Left lung (tissue), 10 donors: ENCODE measurements around the gene DIO3. TPM values are rescaled to one million over a fixed set of nuclear protein-coding genes. Genes with fewer than 3 reads are reported as not detected.

ENCODE experiments used
- ATAC-seq: fragments of 200-7000 bp; cut with Tn5 transposase; one replicate; pipeline ENCODE4 v1.9.1; 2020; ENCODE audit warnings: moderate library complexity
- DNase-seq, 4 donors: peaks; one replicate each; pipeline ENCODE4 v3.0.0-alpha.2; 2013 to 2020
- H3K27ac ChIP-seq, 2 donors: fragments of 200-600 bp; sonication (generic) in 1 of 2; one replicate each; pipeline versions ENCODE4 v1.5.0 to v1.8.0; 2020 to 2021
- H3K27me3 ChIP-seq, 2 donors: fragments of 200-600 bp; sonication (generic) in 1 of 2; one replicate each; pipeline versions ENCODE4 v1.5.0 to v1.8.0; 2020 to 2021
- H3K36me3 ChIP-seq, 2 donors: fragments of 200-600 bp; sonication (generic) in 1 of 2; one replicate each; pipeline versions ENCODE4 v1.5.0 to v1.8.0; 2020 to 2021
- H3K4me1 ChIP-seq, 2 donors: fragments of 200-600 bp; one replicate each; pipeline ENCODE4 v1.8.0; 2021
- H3K4me3 ChIP-seq, 2 donors: fragments of 200-600 bp; sonication (generic) in 1 of 2; one replicate each; pipeline versions ENCODE4 v1.5.0 to v1.8.0; 2020 to 2021; ENCODE audit warnings: mild to moderate bottlenecking in 1 of 2
- H3K9me3 ChIP-seq, 2 donors: fragments of 200-600 bp; sonication (generic) in 1 of 2; one replicate each; pipeline versions ENCODE4 v1.5.0 to v1.8.0; 2020 to 2021
- intact Hi-C, 2 donors: fragments of 100-400 bp; cut with DNase I; formaldehyde crosslinking; loops; one replicate each; pipeline versions ENCODE4 v1.11.2 to v1.14.2; 2022
- polyA plus RNA-seq, 6 donors: library from polyadenylated mRNA; unstranded; fragments of 120-200 nt; gene quantifications; one replicate each; pipeline ENCODE4 v1.2.1, GENCODE V29; 2013; ENCODE audit not compliant: insufficient read length in 6 of 6
- total RNA-seq, 2 donors: library from RNA; stranded (reverse); fragmentation: NEBNext Ultra II Directional; extraction: Animal tissue kit (Norgen Biotek cat#: 25700); gene quantifications; one replicate each; pipeline ENCODE4 v1.2.1, GENCODE V29; 2021
- TF ChIP-seq, protein P1 (sequence below), 2 donors: fragments of 200-600 bp; sonication (generic) in 1 of 2; IDR thresholded peaks; one replicate each; pipeline versions ENCODE4 v1.5.0 to v1.8.0; 2021; ENCODE audit warnings: antibody characterized with exemption in 2 of 2
- donor health status: DM: no; HTN: yes; CAD: no.
- donor health status: DM: no; HTN: no; CAD: no.

DIO3 gene
- total and polyA plus RNA-seq, 8 donors: 0.16 to 0.84 (median 0.36) TPM

DNA sequence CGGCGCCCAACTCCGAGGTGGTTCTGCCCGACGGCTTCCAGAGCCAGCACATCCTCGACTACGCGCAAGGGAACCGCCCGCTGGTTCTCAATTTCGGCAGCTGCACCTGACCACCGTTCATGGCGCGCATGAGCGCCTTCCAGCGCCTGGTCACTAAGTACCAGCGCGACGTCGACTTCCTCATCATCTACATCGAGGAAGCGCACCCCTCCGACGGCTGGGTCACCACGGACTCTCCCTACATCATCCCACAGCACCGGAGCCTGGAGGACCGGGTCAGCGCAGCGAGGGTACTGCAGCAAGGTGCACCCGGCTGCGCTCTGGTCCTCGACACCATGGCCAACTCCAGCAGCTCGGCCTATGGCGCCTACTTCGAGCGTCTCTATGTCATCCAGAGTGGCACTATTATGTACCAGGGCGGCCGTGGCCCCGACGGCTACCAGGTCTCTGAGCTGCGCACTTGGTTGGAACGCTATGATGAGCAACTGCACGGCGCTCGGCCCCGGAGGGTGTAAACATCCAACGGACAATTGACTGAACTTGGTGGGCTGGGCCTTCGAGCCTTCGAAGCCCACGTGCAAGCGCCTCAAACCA lies 699 bp downstream of the DIO3 start:
- H3K27me3 ChIP-seq: peaks cover 68 to 94% of the 10 kb centered on the region in 2 donors
- intact Hi-C loops: no loop called here
- no peak overlapping the region for H3K4me3 ChIP-seq
- DNase-seq (no peak), ATAC-seq (no peak)
- TF ChIP-seq, protein P1, sequence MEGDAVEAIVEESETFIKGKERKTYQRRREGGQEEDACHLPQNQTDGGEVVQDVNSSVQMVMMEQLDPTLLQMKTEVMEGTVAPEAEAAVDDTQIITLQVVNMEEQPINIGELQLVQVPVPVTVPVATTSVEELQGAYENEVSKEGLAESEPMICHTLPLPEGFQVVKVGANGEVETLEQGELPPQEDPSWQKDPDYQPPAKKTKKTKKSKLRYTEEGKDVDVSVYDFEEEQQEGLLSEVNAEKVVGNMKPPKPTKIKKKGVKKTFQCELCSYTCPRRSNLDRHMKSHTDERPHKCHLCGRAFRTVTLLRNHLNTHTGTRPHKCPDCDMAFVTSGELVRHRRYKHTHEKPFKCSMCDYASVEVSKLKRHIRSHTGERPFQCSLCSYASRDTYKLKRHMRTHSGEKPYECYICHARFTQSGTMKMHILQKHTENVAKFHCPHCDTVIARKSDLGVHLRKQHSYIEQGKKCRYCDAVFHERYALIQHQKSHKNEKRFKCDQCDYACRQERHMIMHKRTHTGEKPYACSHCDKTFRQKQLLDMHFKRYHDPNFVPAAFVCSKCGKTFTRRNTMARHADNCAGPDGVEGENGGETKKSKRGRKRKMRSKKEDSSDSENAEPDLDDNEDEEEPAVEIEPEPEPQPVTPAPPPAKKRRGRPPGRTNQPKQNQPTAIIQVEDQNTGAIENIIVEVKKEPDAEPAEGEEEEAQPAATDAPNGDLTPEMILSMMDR (IDR thresholded peaks at IDR 0.05): no peak
- H3K27ac ChIP-seq: no peak overlapping the region
- H3K4me1 ChIP-seq: peaks cover 0 to 4% of the 10 kb centered on the region in 2 donors
- no peaks in the 10 kb centered on the region for H3K36me3 ChIP-seq
- peaks cover 0 to 13% of the 10 kb centered on the region in 2 donors for H3K9me3 ChIP-seq

DNA sequence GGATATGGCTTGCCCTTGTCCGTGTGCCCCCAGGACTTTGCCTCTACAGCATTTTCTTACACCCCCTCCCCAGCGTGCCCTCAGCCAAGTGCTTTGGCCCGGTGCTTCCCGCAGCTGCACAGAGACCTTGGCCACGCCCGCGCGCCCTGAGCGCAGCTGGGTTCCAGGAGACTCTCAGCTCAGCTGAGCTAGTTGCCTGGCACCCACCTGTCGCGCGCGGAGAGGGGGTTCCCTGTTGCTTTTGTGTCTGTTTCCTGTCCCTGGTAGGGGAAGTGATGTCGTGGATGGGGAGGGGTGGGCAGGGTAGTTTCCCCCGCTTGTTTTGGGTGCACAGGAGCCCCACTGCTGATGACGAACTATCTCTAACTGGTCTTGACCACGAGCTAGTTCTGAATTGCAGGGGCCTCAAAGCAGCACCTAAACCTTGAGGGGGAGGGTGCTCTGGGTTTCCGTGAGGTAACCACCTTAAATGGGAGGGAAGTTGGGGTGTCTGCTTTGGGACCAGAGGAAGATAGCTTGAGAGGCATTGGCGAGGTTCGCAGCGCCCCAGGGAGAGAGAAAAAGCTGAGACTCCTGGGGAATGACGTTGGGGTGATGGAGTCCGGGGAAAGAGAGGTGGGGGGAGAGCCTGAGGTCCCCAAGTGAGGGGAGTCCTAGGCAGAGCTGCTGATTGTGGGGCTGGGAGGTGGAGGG lies 1.5 kb downstream of the DIO3 start:
- peak in 1 of 4 donors; percentile 76 for DNase-seq
- peaks cover 0 to 13% of the 10 kb centered on the region in 2 donors for H3K9me3 ChIP-seq
- H3K27ac ChIP-seq: no peak overlapping the region
- peaks cover 0 to 4% of the 10 kb centered on the region in 2 donors for H3K4me1 ChIP-seq
- intact Hi-C loops: no loop called here
- peaks cover 69 to 91% of the 10 kb centered on the region in 2 donors for H3K27me3 ChIP-seq
- no peak overlapping the region for H3K4me3 ChIP-seq
- no peaks in the 10 kb centered on the region for H3K36me3 ChIP-seq
- TF ChIP-seq, protein P1 (IDR thresholded peaks at IDR 0.05): no peak
- no peak for ATAC-seq

DNA sequence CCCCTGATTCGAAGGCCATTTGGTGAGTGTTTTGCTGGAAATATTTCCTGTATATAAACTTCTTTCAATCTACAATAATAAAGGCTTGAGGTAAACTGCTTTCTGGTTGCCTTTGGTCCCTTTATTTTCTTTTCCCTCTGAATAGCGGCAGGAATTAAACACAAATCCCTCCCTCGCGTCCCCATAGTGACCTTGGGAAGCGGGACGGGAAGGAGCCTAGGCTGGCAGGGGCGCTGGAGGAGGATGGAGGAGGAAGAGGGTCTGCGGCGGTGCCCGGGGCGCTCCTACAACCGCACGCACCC lies 2.0 kb downstream of the DIO3 start:
- intact Hi-C loops: no loop called here
- H3K27me3 ChIP-seq: peaks cover 69 to 91% of the 10 kb centered on the region in 2 donors

DNA sequence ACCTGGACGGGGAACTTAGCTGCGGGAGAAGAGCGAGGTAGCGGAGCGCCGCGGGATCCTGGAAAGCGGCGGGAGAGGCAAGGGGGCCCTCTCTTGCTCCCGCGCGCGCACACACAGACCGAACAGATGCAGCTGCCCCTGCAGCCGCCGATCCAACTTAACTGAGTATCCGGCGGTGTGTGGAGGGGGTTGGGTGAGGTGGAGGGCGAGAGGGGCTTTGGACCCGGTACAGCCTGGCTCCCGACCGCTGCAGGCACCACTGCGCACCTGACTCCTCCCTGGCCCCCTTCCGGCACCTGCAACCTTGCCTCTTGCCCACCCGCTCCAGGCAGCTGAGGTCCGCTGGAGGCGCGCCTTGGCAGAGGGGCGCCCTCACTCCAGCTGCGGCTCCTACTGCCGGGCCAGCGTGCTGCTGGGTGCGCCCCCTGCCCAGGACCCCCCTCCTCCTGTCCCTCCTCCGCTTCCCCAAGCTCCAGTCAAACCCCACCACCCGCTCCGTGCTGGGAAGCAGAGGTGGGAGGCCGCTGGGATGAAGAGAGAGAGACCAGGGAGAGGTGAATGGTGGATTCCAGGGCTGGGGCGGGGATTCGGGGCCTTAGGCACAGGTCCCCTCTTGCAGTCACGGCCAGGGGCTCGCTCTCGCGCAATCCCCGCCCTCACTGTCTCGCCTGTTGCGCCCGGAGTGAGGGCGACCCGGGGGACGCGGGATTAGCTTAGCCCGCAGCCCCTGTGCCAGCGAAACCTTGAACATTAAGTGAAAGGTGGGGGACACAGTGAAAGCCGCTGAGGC lies 2.6 kb downstream of the DIO3 start:
- Histone ChIP-seq H3K9me3 (peaks cover 0 to 13% of the 10 kb centered on the region in 2 donors), H3K4me3 (no peak overlapping the region), H3K36me3 (no peaks in the 10 kb centered on the region), H3K27ac (no peak overlapping the region), H3K27me3 (peaks cover 69 to 91% of the 10 kb centered on the region in 2 donors), H3K4me1 (peaks cover 0 to 4% of the 10 kb centered on the region in 2 donors)
- intact Hi-C loops: no loop called here
- DNase-seq (peak in 1 of 4 donors; percentile 62), ATAC-seq (no peak)
- TF ChIP-seq, protein P1 (IDR thresholded peaks at IDR 0.05): no peak

More for the DNA sequence above, 2.0 kb downstream of the DIO3 start:
- Histone ChIP-seq H3K4me1 (peaks cover 0 to 4% of the 10 kb centered on the region in 2 donors), H3K4me3 (no peak overlapping the region), H3K36me3 (no peaks in the 10 kb centered on the region), H3K27ac (no peak overlapping the region), H3K9me3 (peaks cover 0 to 13% of the 10 kb centered on the region in 2 donors)
- ATAC-seq (no peak), DNase-seq (no peak)
- TF ChIP-seq, protein P1 (IDR thresholded peaks at IDR 0.05): no peak

DNA sequence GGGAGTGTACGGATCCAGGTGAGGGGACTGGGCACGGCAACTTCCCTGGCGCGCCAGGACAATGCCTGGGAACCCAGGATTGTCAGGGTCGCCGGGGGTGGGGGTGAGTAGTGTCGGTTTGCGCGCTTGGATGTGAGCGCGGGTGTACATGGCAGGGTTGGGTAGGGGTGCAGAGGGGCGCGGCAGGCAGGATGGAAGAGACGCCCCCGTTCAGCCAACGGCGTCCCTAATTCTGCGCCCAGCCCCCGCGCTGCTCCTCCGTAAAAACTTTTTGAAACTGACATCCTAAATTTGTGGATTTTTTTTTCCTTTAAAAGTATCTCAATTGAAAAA lies 3.1 kb downstream of the DIO3 start:
- Histone ChIP-seq H3K36me3 (no peaks in the 10 kb centered on the region), H3K27ac (no peak overlapping the region), H3K4me1 (peaks cover 0 to 4% of the 10 kb centered on the region in 2 donors), H3K4me3 (no peak overlapping the region), H3K9me3 (peaks cover 0 to 13% of the 10 kb centered on the region in 2 donors), H3K27me3 (peaks cover 64 to 87% of the 10 kb centered on the region in 2 donors)
- ATAC-seq: no peak
- peak in 1 of 4 donors; percentile 31 for DNase-seq
- TF ChIP-seq, protein P1 (IDR thresholded peaks at IDR 0.05): no peak
- intact Hi-C loops: no loop called here
